GM12865 (cell line): ENCODE measurements around the gene PPP2R5E.

Experiments
- DNase-seq: peaks from one replicate; pipeline ENCODE4 v3.0.0; 2010; ENCODE audit warnings: low read depth
- H3K4me3 ChIP-seq: 2 replicates; pipeline ENCODE4 v1.5.1; 2011; ENCODE audit warnings: mild to moderate bottlenecking, low read depth, low read length, control low read depth
- CTCF ChIP-seq: IDR thresholded peaks from 2 replicates; pipeline ENCODE4 v1.5.1; 2011; ENCODE audit warnings: low read length, control low read depth, low read depth, inconsistent platforms; ENCODE audit not compliant: insufficient read depth; ENCODE audit errors: missing control alignments

The PPP2R5E gene

GRCh38 chr14:63394841-63395240 is 148.3 kb downstream of the PPP2R5E start:
- DNase-seq: no peak
- H3K4me3 ChIP-seq: no peak overlapping the region
- no peak for TF ChIP-seq CTCF

- DNase-seq: no peak
- TF ChIP-seq CTCF: no peak
Measured at GRCh38 chr14:63394432-63394831, 148.7 kb downstream of the PPP2R5E start.

GRCh38 chr14:63393012-63393411 is 150.2 kb downstream of the PPP2R5E start:
- DNase-seq: no peak
- TF ChIP-seq CTCF: no peak
- no peak overlapping the region for H3K4me3 ChIP-seq

More at GRCh38 chr14:63394432-63394831, 148.7 kb downstream of the PPP2R5E start:
- H3K4me3 ChIP-seq: no peak overlapping the region

- no peak overlapping the region for H3K4me3 ChIP-seq
- TF ChIP-seq CTCF: no peak
- DNase-seq: no peak
Measured at GRCh38 chr14:63392236-63392635, 150.9 kb downstream of the PPP2R5E start.

- TF ChIP-seq CTCF: peak; percentile 86
- DNase-seq: peak; percentile 80
Measured at GRCh38 chr14:63388766-63389431, 154.3 kb downstream of the PPP2R5E start.

GRCh38 chr14:63387711-63388110 is 155.5 kb downstream of the PPP2R5E start:
- no peak for DNase-seq
- no peak for TF ChIP-seq CTCF
- H3K4me3 ChIP-seq: no peak overlapping the region

More at GRCh38 chr14:63388766-63389431, 154.3 kb downstream of the PPP2R5E start:
- H3K4me3 ChIP-seq: no peak overlapping the region
